ENCODE results near the gene TECPR2. TPM values are rescaled to one million over a fixed set of nuclear protein-coding genes. Genes with fewer than 3 reads are reported as not detected.

The TECPR2 gene
- total and polyA plus RNA-seq, 2 of the 13 experiments (the other 11 are each of a cell fraction or from before 2014, with no cell fraction given), result 3.5 to 5.7 TPM

- TF ChIP-seq IRF2 (CRISPR knock-in tag; IDR thresholded peaks at IDR 0.05) (peak; percentile 75), CHD2 (IDR thresholded peaks at IDR 0.05; ENCODE audit: low read depth, low read length) (no peak), ZNF430 (CRISPR knock-in tag; IDR thresholded peaks at IDR 0.05) (peak; percentile 75; the same call in 1 of the 2 replicates), ZFP36 (IDR thresholded peaks at IDR 0.05; ENCODE audit: borderline replicate concordance, low read depth, low read length, partially characterized antibody) (no peak), SRSF4 (IDR thresholded peaks at IDR 0.05; ENCODE audit: low read depth, low read length, poor library complexity, severe bottlenecking) (no peak), FOXP1 (IDR thresholded peaks at IDR 0.05) (no peak), FOXP1 (CRISPR knock-in tag; IDR thresholded peaks at IDR 0.05) (no peak; the same call in 1 of the 2 replicates), ZNF710 (CRISPR knock-in tag; IDR thresholded peaks at IDR 0.05; ENCODE audit: borderline replicate concordance) (peak; percentile 60), SIX4 (CRISPR knock-in tag; IDR thresholded peaks at IDR 0.05) (0 out of 2 replicates have a peak, but pooled peaks have one; percentile 8), ATF2 (CRISPR knock-in tag; IDR thresholded peaks at IDR 0.05) (peak; percentile 27; the same call in 1 of the 2 replicates), PRPF4 (IDR thresholded peaks at IDR 0.05; ENCODE audit: low read depth, low read length, poor library complexity, severe bottlenecking) (no peak), NCOA2 (CRISPR knock-in tag; IDR thresholded peaks at IDR 0.05) (no peak), ZBTB39 (CRISPR knock-in tag; IDR thresholded peaks at IDR 0.05) (no peak), CEBPG (CRISPR knock-in tag; IDR thresholded peaks at IDR 0.05) (no peak), NCOA1 (CRISPR knock-in tag; IDR thresholded peaks at IDR 0.05) (no peak), SP2 (CRISPR knock-in tag; IDR thresholded peaks at IDR 0.05) (no peak), GTF2F1 (IDR thresholded peaks at IDR 0.05; ENCODE audit: low read length) (no peak), ATM (IDR thresholded peaks at IDR 0.05; ENCODE audit: borderline replicate concordance) (no peak), PREB (CRISPR knock-in tag; IDR thresholded peaks at IDR 0.05) (no peak), ARNT2 (CRISPR knock-in tag; IDR thresholded peaks at IDR 0.05; ENCODE audit: low read depth) (peak; percentile 57), SMAD9 (CRISPR knock-in tag; IDR thresholded peaks at IDR 0.05) (no peak)
- TF ChIP-seq, protein P1, sequence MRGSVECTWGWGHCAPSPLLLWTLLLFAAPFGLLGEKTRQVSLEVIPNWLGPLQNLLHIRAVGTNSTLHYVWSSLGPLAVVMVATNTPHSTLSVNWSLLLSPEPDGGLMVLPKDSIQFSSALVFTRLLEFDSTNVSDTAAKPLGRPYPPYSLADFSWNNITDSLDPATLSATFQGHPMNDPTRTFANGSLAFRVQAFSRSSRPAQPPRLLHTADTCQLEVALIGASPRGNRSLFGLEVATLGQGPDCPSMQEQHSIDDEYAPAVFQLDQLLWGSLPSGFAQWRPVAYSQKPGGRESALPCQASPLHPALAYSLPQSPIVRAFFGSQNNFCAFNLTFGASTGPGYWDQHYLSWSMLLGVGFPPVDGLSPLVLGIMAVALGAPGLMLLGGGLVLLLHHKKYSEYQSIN (CRISPR knock-in tag; IDR thresholded peaks at IDR 0.05; ENCODE audit: borderline replicate concordance), result no peak
Observed at GRCh38 chr14:102314242-102315011, 48.3 kb upstream of the TECPR2 start (continued).
